MM.1S (cell line): Measurements from ENCODE around the gene MALRD1.

Experiments used
- EZH2 ChIP-seq: fragments of 300-600 bp; sonication (generic); optimal IDR thresholded peaks from 2 replicates; pipeline ENCODE3; 2017; ENCODE audit warnings: low read depth, mild to moderate bottlenecking, antibody characterized with exemption, low read length, mixed read lengths
- TF ChIP-seq, protein P1 (sequence below): fragments of 300-600 bp; sonication (generic); IDR thresholded peaks from 2 replicates; pipeline ENCODE4 v1.5.1; 2016; ENCODE audit warnings: antibody characterized with exemption, low read length, mixed read lengths

- TF ChIP-seq, protein P1, sequence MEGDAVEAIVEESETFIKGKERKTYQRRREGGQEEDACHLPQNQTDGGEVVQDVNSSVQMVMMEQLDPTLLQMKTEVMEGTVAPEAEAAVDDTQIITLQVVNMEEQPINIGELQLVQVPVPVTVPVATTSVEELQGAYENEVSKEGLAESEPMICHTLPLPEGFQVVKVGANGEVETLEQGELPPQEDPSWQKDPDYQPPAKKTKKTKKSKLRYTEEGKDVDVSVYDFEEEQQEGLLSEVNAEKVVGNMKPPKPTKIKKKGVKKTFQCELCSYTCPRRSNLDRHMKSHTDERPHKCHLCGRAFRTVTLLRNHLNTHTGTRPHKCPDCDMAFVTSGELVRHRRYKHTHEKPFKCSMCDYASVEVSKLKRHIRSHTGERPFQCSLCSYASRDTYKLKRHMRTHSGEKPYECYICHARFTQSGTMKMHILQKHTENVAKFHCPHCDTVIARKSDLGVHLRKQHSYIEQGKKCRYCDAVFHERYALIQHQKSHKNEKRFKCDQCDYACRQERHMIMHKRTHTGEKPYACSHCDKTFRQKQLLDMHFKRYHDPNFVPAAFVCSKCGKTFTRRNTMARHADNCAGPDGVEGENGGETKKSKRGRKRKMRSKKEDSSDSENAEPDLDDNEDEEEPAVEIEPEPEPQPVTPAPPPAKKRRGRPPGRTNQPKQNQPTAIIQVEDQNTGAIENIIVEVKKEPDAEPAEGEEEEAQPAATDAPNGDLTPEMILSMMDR = peak; percentile 51
- TF ChIP-seq EZH2 = no peak
Measured at GRCh38 chr10:19412531-19412930, 363.9 kb downstream of the MALRD1 start.
